NCI-H226 (cell line): Measurements from ENCODE around the gene STAT4.

Experiments
- DNase-seq: peaks from one replicate; pipeline ENCODE4 v3.0.0-alpha.2; 2015

The STAT4 gene

GRCh38 chr2:191070276-191070675 lies 80.5 kb downstream of the STAT4 start:
- no peak for DNase-seq

DNA sequence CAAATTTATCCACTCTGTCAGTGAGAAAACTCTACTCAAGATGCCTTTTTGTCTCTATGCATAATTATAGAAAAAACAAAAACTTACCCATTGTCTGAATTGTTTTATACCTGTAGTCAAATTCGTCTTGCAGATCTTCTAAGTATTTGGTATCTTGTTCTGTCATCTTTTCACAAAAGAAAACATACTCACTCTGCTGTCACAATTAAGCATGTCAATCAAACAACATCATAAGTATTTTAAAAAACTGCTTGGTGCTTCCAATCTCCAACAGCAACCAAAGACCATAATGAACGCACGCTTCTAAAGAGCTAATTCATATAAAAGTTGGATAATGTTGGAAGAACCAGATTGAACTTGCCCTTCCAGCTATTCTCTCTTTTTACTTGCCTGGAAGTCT lies 81.2 kb downstream of the STAT4 start:
- no peak for DNase-seq

GRCh38 chr2:191066919-191067233 lies 83.9 kb downstream of the STAT4 start:
- DNase-seq = no peak

- DNase-seq = no peak
Measured at GRCh38 chr2:191066197-191066918, 84.4 kb downstream of the STAT4 start.

DNA sequence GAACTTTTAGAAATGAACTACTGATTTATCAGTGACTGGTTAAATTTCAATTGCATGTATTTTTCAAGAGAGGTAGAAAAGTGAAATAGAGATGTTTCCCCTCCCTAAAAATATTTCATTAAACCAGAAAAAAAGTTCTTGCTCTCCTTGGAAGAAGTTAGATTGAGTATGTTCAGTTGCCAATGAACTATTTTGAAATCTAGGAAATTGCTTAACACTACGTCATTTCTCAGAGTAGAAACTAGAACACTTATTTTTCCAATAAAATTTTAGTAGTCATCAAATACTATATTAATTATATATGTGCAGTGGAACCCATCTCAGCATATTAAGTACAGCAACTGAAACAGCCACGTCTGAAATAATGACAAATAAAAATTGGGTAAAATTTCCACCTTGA lies 85.0 kb downstream of the STAT4 start:
- no peak for DNase-seq

DNA sequence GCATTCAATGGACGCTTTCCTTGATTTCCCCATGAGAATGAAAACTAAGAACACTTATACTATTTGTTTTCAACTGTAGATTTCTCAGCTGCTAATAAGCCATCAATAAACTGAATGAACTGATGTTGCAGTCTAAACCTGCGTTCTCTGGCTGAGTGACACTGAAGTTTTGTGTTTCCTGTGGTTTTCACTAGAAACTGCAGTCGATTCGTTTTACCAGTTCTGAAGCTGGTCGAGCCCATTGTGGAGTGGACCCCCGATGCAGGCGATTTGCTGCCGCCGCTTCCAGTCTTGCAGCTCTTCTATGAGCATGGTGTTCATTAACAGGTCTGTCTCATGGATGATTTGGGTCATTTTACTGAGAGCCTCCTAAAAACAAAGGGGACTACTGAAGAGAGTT lies 86.2 kb downstream of the STAT4 start:
- DNase-seq = no peak

DNA sequence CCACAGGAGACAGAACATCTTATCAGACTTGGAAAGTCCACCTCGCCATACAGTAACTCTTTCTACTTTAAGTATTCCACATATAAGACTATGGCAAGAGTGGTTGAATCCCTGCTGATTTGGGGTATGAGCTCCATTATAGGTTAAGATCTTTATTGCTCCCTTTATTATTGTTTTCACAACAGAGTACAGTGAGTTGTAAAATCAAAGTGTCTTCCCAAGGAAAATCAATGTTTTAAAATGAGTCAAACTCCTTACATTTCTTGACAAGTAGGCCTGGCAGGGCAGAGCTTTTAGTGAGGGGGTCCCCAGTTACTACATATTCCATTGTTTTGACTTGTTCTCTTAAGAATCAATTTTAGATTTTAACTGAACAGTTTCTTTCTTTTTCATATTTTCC lies 87.2 kb downstream of the STAT4 start:
- no peak for DNase-seq

GRCh38 chr2:191061381-191061980 lies 89.3 kb downstream of the STAT4 start:
- no peak for DNase-seq

- no peak for DNase-seq
Measured at GRCh38 chr2:191059308-191059707, 91.5 kb downstream of the STAT4 start.

DNA sequence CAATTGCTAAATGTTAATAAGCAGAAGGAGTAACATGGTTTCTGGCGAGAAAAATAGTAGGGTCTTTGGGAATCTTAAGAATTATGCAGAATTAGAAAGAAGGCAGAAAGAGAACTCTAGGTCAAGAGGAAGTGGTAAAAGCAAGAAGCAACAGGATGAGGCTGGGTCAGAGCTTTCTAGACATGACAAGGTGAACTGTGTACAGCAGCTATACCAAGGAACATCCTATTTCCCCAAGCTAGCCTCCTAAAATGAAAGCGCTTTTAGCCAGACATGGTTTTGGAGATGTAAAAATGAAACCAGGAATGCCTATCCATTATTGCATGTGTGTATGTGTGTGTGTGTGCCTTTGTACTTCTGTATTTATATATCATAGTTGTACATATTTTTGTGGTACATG lies 94.6 kb downstream of the STAT4 start:
- no peak for DNase-seq

GRCh38 chr2:191053256-191053655 lies 97.5 kb downstream of the STAT4 start:
- DNase-seq = no peak

- peak; percentile 20 for DNase-seq
Measured at GRCh38 chr2:191051825-191052778, 98.7 kb downstream of the STAT4 start.

DNA sequence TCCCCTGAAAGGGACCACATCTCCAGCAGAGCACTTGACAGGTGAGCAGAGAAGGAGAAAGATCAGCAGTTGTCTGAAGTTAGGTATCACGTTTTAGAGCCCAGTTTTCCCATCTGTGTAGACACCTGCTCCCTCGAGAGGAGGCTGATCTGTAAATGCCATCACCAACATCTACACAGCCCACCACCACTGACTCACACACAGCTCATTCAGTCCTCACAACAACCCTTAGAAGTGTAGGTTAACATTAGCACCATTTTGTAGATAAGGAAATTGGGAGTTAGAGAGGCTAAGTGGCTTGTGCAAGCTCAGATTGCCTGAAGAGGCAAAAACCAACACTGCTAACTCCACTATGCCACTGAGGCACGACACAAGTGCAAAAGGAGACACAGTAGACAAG lies 99.6 kb downstream of the STAT4 start:
- peak; percentile 33 for DNase-seq

DNA sequence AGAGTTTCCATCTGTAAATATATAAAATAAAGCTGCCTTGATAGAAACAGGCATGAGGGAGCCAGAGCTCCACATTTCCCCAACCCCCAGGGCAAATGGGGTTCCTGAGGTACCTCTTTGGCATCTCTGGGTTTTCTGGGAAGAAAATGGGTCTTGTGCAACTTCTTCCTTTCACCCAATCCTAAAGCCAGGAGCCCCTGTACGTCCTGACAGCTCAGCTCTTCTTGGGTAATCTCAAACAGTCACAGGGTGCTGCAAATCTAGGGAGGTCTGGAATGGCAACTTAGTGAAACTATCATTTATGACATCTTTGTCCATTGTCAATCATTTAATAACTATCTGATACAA lies 100.2 kb downstream of the STAT4 start:
- DNase-seq = peak; percentile 86

DNA sequence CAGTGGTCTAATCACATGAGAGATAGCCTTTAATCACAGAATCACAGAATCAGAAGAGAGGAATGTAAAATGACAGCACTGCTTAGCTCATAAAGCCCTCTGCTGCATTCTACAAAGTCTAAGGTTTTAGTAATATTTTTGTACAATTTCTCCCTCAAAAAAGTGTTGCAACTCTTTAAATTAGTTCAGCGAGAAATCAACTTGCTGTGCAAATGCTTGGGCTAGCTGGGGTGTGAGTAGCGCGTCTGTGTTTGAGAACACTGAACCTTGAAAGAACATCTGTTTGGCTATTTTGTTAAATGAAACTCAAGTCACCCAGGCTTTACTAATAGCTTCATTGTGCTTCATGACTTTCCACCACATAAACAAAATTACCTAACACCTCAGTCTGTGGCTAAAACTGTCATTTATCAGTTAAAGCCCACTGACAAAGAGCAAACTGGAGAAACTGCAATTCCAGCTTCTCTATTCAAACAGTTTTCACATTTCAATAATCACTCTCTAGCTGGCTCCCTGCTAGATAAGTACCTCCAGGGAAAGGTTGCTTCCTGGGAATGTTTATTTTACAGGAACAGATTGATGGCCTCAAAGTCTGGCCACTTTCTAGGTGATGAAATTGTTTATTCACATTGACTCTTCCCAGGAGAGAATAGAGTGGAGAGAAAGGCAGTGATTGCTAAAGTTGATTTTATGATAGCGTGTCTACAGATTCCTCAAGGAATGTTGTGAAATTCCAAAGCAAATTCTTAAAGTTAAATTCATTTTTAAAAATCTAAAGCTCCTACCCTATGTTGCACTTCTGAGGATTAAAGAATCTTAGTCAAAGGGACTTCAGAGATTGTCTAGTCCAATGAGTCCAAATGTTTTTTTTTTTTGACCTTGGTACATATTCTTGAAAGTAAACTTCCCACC lies 100.8 kb downstream of the STAT4 start:
- DNase-seq = peak; percentile 77

GRCh38 chr2:191048073-191048472 lies 102.7 kb downstream of the STAT4 start:
- DNase-seq = no peak

- DNase-seq = no peak
Measured at GRCh38 chr2:191045141-191045540, 105.7 kb downstream of the STAT4 start.

DNA sequence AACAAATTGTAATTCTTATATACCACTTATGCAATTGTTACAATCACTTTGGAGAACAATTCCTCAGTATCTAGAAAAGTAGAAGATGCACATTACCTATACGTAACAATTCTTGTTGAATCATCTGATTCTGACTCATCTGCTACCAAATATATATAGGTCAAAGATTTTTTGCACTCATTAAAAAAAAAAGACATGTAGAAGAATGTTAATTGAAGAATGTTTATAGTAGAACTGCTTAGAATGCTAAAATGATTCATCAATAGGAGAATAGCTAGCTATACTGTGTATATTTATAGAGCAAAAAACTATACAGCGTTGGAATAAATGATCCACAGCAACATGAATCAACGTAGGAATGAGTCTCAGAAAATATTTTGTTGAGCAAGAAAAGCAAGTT lies 107.4 kb downstream of the STAT4 start:
- no peak for DNase-seq

DNA sequence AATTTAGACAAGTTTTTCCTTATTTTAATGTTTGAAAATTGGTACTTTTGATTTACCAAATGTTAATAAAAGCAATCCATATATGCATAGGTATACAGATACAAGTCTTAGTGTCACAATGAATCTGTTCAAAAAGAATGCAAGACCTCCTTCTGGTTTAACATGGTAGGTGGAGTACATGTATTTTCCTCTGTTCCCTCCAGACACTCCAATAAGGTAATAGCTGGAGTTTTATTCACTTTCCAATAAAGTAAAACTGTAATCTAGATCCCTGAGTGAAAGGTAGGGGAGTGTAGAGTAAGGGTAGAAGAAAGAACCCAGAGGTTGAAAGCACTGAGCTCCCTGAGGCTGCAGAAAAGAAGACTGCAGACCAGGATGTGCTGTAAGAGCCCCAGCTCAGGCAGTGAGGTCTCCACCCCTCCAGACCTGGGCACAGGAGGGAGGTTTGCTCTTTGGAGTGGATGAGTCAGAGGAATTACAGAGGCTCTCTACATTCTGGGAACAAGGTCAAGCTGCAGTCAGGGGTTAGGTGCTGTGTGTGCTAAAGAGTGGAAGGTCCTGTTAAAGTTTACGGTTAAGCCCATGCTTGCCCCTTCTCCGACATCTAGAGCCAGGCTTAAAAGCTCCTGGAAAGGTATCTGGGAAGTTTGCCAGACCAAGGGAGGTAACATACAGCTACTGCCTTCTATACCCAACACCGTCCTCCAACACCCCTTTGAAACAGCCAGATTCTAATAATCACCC lies 109.2 kb downstream of the STAT4 start:
- DNase-seq = peak; percentile 81

GRCh38 chr2:191039616-191040015 lies 111.2 kb downstream of the STAT4 start:
- no peak for DNase-seq

- no peak for DNase-seq
Measured at GRCh38 chr2:191038741-191039140, 112.1 kb downstream of the STAT4 start.

DNA sequence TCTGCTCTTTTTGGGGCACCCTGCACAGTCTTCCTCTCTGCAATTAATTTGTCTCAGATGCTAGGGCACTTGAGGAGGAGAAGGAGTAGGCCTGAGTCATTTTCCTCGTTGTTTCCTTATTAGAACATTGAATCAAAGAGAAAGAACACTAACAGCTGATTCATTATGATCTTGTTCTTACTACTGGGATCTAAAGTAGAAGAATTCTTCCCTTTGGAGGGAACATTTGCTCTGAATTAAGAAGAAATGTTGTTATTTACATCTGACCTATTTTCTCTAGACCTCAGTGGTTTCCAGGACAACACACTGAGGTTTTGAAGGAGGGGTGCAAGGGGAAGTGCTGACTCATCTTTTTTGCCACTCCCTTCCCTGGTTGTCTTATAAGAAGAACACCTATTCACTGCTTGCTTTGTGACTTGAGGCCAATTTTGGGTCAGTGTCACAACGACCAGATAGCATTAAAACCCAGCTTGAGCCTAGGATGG lies 112.5 kb downstream of the STAT4 start:
- DNase-seq = no peak
